8988T (cell line): ENCODE results near the gene KRT32.
A peak's percentile ranks its signal among the peaks of the same experiment; 100 is the strongest.

ENCODE experiments used
- DNase-seq: peaks from one replicate; pipeline ENCODE4 v3.0.0; 2011

KRT32 gene

GRCh38 chr17:41492351-41492750 lies 25.2 kb upstream of the KRT32 start:
- no peak for DNase-seq

DNA sequence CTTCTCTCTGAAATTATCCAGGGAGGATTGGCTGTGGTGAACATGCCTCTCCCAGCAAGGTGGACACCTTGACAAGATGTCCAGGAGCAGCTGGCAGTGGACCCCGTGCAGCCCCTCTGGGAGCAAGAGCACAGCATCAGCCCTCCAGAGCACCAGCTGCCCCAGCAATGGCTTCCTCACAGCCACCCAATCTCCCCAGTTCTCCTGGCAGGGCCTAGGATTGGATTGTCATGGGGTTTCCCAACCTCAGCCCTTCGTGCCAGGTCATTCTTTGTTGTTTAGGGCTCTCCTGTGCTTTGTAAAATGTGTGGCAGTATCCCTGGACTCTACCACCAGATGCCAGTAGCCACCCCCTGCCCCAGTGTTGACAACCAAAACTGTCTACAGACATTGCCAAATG lies 24.3 kb upstream of the KRT32 start:
- no peak for DNase-seq

DNA sequence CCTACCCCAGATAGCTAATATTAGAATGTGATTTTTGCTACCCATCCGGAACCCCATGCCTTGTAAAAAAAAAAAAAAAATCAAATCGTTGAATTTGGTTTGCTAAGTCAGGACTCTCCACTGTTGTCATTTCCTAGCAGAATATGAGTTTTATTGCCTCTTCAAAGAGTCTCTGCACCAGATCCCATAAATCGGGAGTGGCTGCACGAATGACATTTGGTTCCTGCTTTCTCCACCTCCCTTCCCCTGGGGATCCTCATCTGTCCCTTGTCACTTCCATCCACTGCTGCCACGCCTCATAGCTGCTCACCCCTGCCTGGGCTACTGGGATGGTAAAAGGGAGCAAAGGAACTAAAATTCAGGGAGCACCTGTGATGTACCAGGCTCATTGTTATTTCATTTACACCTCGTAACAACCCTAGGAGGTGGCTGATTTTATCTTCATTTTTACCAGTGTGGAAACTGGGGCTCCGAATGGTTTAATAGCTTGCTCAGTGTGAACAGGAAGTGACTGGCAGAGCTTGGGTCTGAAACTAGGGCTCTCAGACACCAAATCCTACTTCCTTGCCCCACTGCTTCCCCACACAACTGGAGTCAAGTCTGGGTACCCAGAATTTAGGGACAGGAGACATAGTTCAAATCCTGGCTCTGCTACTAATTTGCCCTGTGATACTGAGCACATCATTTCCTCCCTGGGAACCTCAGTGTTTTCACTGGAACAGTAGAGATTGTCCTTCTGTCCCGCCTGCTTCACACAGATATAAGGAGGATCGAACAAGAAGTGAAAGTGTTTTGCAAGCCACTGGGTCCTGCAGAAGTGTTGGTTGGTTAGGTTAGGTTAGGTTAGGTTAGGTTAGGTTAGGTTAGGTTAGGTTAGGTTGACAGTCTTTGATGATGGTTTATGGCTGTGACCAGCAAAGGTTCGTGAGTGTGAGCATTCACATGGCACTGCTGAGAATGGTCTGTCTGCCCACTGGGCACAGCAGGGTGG lies 23.1 kb upstream of the KRT32 start:
- no peak for DNase-seq

DNA sequence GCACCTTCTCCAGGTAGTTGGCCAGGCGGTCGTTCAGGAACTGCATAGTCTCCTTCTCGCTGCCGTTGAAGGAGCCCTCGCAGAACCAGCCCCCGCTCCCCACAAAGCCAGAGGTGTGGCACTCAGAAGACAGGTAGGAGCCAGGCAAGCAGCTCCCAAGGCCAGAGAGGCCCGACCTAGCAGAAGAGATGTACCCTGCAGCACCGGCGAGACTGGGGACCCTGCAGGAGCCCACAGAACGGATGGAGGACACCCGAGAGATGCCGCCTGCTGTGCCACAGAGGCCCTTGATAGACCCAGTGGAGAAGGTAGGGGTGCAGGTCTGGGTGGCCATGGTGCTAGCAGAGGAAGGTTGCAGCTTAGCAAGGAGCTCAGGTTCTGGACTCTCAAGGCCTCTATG lies 22.3 kb upstream of the KRT32 start, which contains the start of gene KRT36:
KRT36 (minus strand) TSS at position 380 of the 400 bp plus-strand sequence; CDS start at position 334, 46 bp downstream.
- DNase-seq, result no peak

GRCh38 chr17:41486809-41487530 lies 19.8 kb upstream of the KRT32 start:
- DNase-seq, result no peak

GRCh38 chr17:41486316-41486715 lies 19.1 kb upstream of the KRT32 start:
- no peak for DNase-seq

GRCh38 chr17:41484920-41485904 lies 18.0 kb upstream of the KRT32 start:
- DNase-seq, result no peak

DNA sequence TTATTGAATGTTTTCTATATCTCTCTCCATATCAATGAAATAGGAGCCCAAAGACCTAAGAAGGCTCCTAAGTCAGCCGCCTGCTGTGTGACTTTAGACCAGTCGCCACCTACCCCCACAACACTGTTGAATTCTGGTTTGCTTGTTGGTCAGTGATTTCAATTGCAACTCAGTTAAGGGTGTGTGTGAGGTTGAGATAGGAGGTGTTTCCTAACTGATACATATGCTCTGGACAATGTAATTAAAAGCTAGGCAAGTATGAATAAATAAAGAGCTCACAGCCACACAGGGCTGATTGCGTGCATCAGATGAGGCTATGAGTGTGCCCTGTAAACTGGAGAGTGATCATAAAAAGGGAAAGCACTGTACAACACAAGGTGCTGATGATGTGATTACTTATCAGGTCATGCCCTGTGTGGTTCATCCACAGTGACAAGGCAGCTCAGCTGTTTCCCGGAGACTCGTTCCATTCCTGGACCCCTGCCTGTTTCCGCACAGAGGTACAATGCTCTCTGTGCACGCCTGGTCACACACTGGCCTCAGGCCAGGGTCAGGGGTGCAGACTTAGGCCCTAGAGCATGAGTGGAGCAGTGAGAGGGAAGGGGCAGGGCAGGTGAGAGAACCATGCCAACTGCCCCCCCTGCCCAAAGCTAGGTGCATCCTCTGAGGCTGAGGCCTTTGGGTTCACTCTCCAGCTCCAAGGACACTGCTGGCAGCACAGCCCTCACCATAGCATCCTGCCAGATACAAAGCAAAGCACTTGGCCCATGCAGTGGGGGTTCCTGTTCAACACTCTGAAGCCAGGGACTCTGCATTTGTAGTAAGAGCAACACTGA lies 17.0 kb upstream of the KRT32 start:
- DNase-seq, result no peak

GRCh38 chr17:41483531-41483930 lies 16.3 kb upstream of the KRT32 start:
- DNase-seq, result no peak

- no peak for DNase-seq
Observed at GRCh38 chr17:41481036-41481435, 13.8 kb upstream of the KRT32 start, which contains the start of gene KRT35. Gene KRT35 (minus strand): TSS chr17:41481151. CDS start chr17:41481097, 54 bp downstream.

DNA sequence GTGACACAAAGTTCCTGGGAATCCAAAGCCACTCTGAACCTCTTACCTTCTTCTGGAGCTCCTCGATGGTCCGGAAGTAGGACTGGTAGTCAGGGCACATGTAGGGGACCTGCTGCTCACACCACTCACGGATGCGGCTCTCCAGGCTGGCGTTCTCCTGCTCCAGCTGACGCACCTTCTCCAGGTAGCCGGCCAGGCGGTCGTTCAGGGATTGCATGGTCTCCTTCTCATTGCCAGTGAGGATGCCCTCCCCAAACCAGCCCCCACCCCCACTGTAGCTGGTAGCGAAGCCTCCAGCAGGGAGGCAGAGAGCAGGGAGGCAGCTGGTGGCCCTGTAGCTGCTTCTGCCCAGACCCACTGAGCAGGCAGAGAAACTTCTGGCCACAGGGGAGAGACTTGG lies 13.4 kb upstream of the KRT32 start:
- DNase-seq, result no peak

DNA sequence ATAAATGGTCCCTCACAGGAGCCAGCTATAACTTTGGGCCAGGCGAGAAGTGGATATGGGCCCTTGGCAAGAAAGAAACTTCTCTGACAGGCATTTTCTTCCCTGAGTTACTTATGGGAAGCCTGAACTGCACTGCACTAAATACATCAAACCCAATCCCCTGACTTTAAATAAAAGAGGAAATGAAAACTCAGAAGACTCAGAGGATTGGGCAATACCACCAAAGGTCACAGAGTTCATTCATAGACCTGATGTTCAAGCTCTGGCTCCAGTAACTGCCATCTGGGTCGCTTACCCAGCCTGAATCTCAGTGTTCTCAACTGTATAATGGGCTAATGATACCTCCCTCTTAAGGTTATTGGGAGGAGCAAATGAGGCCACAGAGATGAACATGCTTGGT lies 12.9 kb upstream of the KRT32 start:
- DNase-seq, result no peak

DNA sequence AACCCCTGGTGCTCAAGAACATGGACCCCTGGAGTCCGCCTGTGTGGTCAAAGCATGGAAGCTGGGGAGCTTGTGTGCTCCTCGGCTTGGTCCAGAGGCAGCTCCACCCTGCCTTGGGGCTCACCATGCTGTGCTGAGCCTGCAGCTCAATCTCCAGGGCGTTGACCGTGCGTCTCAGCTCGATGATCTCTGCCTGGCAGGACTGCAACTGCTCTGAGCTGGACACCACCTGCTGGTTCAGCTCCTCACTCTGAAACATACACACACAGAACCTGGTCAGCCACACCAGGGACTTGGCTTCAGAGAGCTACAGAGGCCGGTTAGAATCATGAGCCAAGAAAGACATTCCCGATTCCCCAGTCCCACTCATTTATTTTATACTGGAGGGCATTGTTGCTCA lies 11.1 kb upstream of the KRT32 start:
- no peak for DNase-seq

DNA sequence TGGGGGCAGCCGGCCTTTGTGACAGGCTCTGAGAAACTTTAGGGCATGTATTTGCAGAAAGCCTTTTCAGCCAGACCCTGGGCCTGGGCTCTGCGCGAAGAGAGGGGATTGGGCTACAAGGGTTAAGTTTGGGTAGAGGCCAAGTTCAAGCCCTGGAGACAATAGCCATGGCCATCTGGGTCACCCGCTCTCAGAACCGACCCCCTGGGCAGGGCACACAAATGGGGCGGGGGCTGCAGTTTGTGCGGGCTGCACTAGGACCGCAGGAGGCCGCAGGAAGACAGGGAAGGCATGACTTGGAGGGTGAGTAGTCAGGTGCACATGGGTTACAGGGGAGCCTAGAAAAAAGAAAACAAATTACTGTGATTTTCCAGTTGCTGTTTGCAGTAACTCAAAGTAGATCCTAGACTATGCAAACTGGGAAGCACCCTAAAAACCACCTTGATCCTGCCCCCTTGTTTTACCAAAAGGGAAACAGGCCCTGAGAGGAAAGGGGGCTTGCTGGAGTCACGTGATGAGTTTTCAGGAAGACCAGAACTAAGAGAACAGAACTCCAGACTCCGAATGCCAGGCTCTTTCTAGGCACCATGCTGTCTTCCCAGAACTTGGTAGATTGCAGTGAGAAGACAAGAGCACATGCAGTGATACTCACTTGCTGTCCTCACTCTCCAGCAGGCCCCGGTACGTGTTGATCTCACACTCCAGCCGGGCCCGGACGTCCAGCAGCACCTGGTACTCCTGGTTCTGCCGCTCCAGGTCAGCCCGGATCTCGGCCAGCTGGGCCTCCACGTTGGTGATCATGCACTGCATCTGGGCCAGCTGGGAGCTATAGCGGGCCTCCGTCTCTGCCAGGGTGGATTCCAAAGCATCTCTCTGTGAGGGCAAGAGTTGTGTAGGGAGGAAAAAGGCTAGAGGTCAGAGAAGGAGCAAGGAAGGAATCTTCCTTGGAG lies 10.0 kb upstream of the KRT32 start:
- DNase-seq, result no peak

DNA sequence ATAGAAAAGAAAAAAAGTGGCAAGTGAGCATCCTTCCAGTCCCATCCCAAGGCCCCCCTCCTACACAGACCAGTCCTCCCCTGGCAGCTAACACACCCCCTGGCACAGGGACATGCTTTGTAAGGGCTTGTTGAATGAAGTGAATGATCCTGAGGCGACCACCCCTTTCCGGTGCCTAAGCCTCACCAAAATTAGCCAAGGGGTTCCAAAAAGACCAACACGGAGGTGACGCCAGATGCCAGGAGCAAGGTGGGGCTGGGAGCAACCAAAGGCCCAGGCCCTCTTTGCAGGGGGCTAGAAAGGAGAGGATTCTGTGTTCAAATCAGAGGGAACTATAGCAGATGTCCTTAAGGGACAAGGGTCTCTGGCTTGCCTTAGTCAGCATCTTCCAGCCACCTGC lies 8.2 kb upstream of the KRT32 start:
- no peak for DNase-seq

DNA sequence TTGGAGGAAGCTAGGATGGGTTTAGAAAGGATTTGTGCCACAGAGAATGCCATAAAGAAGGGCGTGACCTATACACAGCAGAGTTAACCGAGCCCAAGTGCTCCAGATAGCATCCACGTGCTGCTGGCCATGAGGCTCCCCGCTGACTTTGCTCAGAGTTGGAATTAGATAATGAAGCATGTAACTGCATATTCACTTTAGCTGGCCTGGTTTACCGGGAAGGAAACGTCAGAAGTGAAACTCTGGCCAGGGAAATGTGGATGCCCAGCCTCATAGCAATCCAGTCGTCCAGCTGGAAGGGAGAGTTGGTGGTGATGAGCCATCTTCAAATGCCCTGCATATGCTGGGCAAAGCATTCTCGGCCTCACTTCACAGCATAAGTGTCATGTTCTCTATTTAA lies 7.7 kb upstream of the KRT32 start:
- no peak for DNase-seq

- DNase-seq, result no peak
Observed at GRCh38 chr17:41468346-41468745, 1.2 kb upstream of the KRT32 start.

DNA sequence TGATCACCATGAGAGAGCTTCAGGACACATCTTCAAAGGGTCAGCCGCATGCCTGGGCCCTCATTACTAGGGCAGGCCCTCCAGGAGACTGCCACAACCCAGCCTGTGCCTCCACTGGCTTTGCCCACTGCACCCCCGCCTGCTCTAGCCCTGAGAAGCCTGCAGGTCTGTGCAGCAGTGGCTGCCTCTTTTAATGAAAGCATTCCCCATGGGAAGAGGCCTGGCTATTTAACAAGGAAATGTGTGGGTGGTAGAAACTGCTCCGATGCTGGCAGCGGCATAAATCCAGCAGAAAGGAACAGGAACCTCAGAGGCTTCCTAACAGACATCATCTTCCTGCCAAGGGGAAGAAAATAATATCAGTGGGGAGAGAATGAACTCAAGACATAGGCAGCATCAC lies 375 bp upstream of the KRT32 start:
- DNase-seq, result no peak

DNA sequence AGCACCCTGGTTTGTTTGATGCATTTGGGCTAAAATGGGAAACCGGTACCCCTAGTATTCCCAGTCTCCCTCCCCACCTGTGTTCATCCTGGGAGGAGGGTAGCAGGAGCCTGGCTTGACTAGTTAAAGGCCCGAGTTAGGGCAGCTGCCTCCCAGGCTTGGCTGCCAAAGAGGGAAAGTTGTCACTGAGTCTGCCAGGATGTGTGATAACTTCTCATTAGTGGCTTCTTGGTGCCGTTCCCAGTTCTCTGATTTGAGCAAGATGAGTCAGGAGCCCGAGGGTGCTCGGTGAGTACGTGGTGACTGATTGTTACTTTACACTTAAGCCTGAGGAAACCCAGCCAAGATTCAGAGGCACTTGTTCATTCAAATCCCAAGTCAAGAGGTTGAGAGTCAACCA lies 2.5 kb downstream of the KRT32 start:
- peak; percentile 35 for DNase-seq

DNA sequence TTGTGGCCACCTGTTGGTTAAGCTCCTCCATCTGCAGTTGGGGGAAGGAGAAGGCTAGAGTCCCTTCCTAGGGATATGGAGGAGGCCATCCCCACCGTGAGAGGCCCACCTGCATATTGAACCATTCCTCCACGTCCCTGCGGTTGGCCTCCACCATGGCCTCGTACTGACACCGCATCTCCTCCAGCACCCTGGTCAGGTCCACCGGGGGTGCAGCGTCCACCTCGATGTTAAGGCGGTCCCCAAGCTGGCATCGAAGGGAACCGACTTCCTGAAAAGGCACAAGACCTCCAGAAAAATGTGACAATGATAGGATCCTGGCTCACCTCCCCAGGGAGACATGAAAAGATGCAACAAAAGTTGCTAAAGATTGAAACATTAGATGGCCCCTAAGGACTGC lies 3.0 kb downstream of the KRT32 start:
- DNase-seq, result no peak

DNA sequence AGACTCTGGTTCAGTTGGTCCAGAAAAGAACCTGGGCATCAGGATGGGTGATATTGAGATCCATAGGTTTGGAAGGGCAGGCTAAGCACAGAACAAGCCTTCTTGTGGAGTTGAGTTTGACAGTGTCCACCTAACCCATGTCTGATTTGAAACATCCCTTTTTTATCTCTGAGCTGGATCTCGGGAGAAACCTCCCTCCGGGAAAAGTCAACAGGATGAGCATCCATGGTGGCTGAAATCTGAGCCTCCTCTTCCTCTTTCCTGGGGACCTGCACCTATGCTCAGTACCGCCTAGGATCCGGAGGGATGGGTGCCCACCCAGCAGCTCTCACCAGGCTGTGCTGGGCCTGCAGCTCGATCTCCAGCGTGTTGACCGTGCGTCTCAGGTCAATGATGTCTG lies 3.4 kb downstream of the KRT32 start:
- DNase-seq, result no peak
